Stimulated activated CD8-positive, alpha-beta memory T cell treated with anti-CD3 and anti-CD28 coated beads, Interleukin-4, amount 100 ng/mL, for 1 hour (primary cell): ENCODE results near the gene APP.
"Not testable (repeated sequence)": the region's sequence is repeated elsewhere in the genome, so short reads cannot be mapped to it uniquely, and the experiment has no call there.

Experiments
- DNase-seq, 2 donors: peaks; one replicate each; pipeline ENCODE4 v3.0.0-alpha.2; 2020; ENCODE audit warnings: low read depth in 2 of 2, low spot score in 1 of 2

Gene APP

GRCh38 chr21:25953196-25953595 lies 217.4 kb downstream of the APP start:
- DNase-seq: no peak

DNA sequence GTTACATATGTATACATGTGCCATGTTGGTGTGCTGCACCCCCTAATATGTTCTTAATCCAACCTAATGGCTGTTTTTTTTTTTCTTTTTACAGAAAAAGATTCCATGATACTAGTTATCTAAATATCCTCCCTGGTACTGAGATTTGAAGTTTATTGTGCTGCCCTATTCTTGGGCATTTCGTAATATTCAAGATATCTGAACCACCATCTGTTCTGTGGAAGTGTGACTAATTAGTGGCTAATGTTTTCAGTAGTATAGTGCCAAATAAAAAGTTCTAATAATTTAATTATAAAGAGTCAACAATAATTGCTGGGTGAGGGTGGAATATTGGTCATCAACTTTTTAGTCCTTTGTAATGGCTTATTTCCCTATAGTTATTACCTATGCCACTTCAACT lies 218.3 kb downstream of the APP start:
- DNase-seq: no peak

DNA sequence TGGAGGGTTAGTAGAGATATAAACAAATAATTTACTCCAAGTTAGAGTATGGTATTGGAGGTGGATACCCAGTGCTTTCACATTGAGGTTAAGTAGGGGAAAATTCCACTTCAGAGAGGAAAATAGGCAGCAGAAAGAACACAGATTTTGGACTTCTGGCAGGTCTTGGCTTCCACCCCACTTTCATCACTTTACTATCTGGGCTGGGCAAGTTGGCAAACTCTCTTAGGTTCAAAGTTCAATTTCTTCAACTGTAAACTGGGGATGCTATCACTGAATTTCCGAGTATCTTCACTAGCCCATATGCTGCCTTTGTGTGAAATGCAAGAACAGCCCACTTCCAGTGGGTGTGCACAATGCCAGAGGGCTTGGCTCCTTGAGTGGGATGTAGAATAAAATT lies 220.9 kb downstream of the APP start:
- DNase-seq: no peak

- DNase-seq: no peak
Observed at GRCh38 chr21:25944672-25945213, 225.8 kb downstream of the APP start.

- no peak for DNase-seq
Observed at GRCh38 chr21:25944082-25944481, 226.5 kb downstream of the APP start.

GRCh38 chr21:25942135-25942534 lies 228.4 kb downstream of the APP start:
- DNase-seq: no peak

DNA sequence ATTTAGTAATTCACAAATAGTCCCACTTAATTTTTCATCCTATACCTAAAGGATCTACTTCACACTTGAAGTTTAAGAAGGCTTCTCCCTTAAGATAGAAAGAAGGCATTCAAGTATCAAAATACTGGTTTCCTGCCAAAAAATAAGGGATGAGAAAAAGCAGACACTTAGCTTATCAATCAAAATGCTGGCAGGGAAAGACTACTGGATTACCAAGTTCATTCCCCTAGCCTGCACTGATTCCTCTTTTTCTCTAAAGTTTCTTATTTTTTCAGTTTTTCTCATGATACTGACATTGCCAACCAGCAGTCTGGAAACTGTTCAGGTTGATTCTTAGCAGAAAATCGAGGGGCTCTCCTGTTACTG lies 231.2 kb downstream of the APP start:
- no peak for DNase-seq

DNA sequence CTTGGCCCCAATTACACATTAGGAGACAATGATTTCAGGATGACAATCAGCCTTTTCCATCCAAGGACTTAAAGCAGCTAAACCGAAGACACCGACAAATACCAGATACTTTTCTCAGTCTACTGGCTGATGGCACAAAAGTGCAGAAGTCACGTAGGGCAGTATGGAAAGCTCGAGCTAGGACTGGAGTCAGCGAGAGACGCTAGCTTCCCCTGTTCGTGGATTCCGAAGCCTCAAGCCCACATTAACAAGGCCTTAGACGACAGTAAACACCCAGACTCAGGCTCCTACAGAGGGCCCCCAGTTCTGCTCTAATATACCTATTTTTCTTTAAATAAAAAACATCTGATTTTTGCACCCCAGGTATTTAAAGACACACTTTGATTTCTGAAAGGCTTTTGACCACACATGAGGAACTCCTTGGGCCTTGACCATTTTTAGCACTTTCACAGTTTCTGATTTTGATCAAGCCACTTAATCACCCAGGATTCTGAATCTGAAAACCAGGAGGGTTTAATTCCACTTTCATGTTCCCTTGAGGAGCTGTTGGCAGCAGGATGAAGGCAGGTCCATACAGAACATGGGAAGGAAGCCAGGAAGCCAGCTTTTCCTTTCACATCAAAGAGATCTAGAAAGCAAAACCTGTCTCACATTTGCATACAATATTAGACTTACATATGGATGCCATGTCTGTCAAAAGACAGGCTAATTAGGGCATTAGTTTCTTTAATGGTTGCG lies 231.7 kb downstream of the APP start:
- no peak for DNase-seq

GRCh38 chr21:25936776-25937175 lies 233.8 kb downstream of the APP start:
- DNase-seq: no peak

GRCh38 chr21:25934771-25935224 lies 235.8 kb downstream of the APP start:
- DNase-seq: no peak

- DNase-seq: no peak
Observed at GRCh38 chr21:25934130-25934529, 236.4 kb downstream of the APP start.

DNA sequence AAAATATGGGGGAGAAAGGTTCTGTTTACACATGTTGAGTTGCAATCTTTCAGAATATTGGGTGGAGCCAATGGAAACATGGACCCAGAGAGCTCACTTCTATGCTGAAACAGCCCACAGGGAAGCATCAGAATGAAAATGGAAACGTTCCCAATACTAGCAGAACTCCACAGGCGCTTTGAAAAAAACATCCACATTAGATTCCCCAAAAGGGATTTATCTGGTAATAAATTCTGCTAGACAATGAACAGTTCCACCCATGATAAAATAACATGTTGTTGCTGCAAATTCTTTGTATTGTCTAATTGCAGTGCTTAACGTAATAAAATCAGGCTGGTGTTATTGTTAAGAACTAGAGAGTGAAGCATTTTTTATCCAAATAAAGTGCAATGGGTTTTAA lies 238.8 kb downstream of the APP start:
- DNase-seq: no peak

DNA sequence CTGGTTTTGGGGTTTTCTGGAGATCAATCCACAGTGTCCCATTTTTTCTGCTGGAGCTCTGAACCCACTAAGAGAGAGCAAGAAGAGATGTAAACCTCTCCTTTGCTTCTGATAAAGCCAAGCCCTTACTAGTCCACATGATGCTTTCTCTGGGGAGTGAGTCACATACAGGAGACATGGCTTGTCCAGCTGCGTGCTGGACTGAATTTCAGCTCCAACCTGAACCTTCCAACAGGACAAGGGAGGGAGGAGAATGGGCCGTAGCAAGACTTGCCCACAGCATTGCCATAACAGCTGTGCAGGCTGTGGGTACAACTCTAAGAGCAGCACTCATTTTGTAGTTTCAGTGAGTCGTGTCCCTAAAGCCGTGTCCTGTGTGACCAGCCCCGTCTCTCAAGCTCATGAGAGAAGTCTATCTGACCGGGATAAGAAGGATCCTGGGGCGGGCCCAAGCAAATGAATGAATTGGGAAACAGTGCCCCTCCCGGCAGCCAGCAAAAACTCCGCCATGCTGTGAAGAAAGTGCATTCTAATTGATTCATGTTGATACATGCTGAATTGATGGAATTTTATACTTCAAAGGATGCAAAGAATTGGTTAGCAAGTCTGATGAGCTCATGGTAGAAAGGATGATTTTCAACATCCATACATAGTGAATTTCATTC lies 240.6 kb downstream of the APP start:
- DNase-seq: no peak

DNA sequence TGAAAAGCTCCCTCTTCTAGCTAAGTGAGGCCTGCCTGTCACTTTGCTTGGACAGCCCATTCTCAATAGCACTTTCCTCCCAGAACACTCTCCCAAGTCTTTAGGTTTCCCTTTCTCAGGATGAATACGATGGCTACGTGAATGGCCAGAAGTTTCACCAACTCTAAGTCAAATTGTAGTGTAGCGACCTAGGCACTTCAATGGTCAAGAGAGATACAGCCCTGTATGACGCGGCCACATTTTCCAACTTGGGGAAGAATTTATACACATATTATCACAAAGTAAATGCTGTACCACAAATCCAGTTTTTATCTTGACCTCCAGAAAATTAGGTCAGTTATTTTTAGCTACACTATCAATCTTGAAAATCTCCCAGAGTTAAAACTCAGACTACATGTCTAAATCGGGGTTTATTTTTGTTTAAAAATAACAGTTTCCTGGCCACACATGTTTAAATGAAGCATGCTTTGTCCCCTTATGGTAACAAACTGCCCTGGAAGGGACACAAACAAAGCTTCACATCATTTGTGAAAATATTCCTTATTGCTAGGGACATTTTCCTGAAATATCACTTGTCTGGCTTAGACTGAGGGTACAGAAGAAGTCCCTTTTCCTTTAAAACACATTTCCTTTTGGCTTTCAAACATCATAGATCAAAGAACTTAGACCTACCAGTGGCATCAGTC lies 243.2 kb downstream of the APP start:
- no peak for DNase-seq

- no peak for DNase-seq
Observed at GRCh38 chr21:25925936-25926335, 244.6 kb downstream of the APP start.

GRCh38 chr21:25925064-25925800 lies 245.3 kb downstream of the APP start:
- DNase-seq: no peak

- DNase-seq: not testable (repeated sequence)
Observed at GRCh38 chr21:25918152-25918551, 252.4 kb downstream of the APP start.

- no peak for DNase-seq
Observed at GRCh38 chr21:25916226-25916625, 254.3 kb downstream of the APP start.

GRCh38 chr21:25913479-25913878 lies 257.1 kb downstream of the APP start:
- DNase-seq: no peak

GRCh38 chr21:25912402-25912746 lies 258.2 kb downstream of the APP start:
- DNase-seq: no peak

- no peak for DNase-seq
Observed at GRCh38 chr21:25911730-25912401, 258.7 kb downstream of the APP start.
